DLD1 (cell line): ENCODE results near the gene FAM20C.
"Not testable (repeated sequence)": the region's sequence is repeated elsewhere in the genome, so short reads cannot be mapped to it uniquely, and the experiment has no call there.

Source experiments
- in situ Hi-C: cut with HindIII; loops from 2 replicates; pipeline ENCODE4 v1.10.0; 2017; ENCODE audit warnings: low sequenced_read_pairs

The FAM20C gene

DNA sequence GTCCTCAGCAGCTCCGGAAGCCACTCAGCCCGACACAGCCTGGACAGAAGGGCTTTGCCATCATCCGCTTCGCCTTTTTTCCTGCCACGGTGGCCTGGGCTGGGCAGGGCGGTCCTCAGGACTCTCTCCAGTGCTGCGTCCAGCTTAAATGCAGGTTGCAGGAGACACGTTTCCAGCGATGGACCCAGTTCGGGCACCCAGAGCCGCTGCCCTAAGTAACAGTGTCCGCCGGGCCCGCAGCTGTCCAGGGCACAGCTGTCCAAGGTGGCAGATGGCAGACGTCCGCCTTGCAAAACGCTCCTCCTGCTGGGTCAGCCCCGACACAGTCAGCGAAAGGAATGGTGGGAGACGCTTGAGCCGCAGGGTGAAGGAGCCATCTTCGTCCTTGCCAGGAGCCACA is 60.6 kb downstream of the FAM20C start:
- in situ Hi-C loops: no loop called here

DNA sequence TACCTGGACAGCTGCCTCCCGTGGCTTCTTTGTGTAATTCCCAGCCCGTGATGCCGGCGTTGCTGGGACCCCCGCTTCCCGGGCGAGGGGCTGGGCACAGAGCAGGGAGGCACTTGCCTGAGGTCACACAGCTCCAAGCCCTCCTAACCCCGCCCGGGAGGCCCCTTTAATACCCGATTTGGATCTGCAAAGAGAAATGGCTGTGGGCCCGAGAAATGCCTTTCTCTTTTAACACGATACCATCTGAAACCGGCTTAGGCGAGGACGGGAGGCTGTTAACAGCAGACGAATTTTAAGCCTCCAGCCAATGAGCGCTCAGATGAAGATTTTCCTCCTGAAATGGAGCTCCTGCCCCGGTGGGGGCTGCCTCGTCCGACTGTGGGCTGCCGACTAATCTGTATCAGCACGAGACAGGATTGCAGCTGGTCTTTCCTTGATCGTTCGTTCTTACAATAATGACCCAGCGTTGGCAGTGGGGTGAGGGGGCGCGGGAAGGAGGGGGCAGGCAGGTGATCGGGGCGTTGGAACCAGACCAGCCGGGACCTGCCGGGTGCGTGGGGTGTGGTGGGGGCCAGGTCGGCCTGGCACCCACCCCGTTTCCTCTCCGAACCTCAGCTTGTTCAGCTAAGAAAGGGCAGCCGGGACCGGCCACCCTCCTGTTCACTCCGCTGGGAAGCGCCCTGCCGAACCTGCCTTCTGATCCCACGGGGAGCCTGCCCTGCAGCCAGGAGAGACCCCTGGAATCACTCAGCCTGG is 61.4 kb downstream of the FAM20C start:
- in situ Hi-C loops: no loop called here

DNA sequence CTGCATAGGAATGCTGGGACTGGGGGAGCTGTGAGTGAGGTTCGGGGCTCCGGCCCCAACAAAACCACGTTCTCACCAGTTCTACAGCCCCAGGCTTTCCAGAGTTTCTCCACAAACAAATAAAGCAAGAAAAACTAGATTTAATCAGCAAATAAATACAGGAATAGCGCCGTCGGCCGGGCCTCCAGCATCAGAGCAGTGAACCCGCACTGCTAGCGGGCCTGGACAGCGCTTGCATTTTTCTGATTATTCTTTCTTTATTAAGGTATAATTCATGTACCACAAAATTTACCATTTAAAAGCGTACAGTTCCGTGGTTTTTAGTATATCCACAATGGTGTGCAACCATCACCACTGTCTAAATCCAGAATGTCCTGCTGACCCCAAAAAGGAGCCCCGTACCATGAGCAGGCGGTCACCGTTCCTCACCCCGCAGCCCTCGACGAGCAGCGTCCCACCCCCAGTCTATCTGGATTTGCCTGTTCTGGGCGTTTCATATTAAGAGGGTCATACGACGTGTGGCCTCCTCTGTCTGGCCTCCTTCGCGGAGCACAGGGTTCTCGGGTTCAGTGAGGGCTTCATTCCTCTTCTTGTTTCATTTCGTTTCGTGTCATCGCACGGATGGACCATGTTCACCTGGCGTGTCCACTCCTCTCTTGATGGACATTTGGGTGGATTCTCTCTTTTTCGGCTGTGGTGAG is 62.1 kb downstream of the FAM20C start:
- in situ Hi-C loops: no loop called here

DNA sequence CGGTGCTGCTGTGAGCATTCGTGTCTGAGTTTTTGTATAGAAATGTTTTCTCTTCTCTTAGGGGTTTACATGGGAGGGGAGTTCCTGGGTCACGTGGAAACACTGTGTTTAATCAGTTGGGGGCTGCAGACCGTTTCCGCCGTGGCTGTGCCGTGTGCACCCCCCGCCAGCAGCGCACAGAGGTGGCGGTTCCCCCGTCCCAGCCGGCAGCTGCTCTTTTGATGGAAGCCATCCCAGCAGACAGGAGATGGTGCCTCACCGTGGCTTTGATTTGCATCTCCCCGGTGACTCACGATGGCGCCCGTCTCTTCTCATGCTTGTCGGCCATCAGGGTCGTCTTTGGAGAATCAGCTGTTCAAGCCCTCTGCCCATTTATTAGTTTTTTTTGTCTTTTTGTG is 62.7 kb downstream of the FAM20C start:
- in situ Hi-C loops: no loop called here

DNA sequence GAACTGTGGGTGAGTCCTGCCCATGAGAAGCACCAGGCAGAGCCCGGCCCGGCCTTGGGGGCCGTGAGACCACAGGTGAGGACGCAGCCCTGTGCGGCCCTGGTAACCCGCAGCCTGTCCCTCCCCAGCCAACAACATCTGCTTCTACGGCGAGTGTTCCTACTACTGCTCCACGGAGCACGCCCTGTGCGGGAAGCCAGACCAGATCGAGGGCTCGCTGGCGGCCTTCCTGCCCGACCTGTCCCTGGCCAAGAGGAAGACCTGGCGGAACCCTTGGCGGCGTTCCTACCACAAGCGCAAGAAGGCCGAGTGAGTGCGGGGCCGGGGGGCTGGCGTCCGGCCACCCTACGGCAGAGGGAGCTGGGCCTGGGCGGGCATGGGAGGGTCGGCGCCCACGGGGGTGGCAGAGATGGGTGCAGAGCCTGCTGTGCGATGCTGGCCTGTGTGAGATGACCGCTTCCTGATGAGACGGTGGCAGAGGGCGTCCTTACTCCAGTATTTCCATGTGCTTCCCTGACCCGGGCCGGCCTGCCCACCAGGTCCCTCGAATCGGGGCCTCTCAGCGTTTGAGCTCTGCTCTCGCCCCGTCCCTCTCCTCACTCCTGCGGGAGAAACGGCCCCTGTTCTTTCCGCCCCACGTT is 63.5 kb downstream of the FAM20C start:
- in situ Hi-C loops: no loop called here

DNA sequence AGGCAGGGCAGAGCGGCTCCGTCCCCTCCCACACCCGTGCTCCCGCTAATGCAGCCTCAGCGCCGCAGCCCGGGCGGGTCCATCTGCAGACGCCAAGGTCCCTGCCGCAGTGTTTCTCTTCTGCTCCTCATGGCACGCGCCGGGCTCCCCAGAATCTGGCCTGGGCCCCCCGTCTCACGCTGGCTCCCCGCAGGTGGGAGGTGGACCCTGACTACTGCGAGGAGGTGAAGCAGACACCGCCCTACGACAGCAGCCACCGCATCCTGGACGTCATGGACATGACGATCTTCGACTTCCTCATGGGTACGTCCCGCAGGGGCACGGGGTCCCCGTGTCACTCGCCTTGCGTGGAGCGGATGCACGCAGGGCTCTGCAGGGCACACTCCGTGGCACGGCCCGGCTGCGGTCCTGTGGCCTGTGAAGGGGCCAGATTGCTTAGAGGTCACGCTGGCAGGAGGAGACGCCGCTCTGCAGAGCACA is 64.1 kb downstream of the FAM20C start:
- in situ Hi-C loops: no loop called here

DNA sequence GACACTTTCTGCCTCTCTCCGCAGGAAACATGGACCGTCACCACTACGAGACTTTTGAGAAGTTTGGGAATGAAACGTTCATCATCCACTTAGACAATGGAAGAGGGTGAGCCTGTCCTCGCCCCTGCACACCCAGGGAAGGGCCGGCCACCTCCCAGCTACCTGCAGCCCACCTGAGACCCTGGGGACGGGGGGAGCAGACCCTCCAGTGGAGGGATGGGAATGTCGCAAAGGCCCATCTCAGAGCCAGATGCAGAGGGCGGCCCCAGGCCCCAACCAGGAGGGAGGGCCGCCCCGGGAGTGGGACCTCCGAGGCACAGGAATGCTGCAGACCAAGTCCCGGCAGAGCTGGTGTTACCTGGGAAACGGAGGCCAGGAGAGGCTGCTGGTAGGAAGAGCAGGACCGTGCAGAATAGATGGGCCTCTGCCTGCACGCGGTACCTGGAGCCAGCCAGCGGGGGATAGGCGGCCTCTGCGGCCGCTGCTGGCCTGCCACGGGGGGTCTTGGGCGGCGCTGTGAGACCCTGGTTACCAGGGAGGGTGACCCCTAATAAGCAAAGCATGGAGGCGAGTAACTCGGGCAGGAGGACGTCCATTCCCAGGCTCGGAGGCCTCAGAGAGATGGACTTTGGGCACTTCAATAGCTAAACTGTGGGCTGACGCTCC is 64.7 kb downstream of the FAM20C start:
- in situ Hi-C loops: no loop called here

DNA sequence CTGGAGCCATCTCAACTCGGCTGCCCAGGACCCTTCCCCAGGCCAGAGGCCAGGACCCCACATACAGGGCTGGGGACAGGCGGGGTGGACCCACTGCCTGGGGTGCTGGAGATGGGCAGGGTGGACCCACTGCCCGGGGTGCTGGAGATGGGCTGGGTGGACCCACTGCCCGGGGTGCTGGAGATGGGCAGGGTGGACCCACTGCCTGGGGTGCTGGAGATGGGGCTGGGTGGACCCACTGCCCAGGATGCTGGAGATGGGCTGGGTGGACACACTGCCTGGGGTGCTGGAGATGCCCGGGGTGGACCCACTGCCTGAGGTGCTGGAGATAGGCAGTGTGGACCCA is 65.2 kb downstream of the FAM20C start:
- in situ Hi-C loops: no loop called here

DNA sequence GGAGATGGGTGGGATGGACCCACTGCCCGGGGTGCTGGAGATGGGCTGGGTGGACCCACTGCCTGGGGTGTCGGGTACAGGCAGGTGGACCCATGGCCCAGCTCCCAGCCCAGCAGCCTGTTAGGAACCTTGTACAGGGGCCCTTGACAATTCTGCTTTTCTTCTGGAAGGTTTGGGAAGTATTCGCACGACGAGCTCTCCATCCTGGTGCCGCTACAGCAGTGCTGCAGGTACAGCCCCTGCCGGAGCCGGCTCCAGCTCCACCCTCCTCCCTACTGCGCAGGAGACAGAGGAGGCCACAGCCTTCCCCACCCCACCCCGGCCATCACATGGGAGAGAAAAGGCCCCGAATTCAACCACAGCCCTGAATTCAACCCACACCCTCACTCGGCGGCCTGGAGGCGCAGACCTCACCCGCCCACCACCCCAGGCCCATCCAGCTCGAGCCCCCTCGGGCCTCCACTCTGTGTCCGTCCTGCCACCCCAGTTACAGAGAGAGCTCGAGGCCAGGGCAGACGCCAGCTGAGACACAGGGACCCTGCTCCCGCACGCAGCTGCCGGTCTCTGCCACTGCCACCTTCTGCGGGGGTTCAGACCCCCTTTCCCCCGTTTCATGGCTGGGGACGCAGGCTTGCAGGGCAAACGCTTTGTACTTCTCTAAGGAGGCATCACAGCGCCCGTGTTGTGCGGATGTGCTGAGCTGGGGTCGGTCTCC is 66.3 kb downstream of the FAM20C start:
- in situ Hi-C loops: no loop called here

DNA sequence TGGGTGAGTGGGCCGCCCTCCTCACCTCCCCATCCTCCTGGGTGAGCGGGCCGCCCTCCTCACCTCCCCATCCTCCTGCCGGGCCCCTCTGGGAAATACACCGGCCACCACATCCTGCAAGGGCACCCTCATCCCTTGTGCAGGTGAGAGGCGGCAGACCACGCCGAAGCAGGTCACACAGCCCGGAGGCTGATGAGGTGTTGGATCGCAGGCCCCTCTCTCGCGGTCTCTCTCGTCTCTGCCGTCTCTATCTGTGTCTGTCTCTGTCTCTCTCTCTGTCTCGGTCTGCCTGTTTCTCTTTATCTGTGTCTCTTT is 66.8 kb downstream of the FAM20C start:
- in situ Hi-C loops: no loop called here

DNA sequence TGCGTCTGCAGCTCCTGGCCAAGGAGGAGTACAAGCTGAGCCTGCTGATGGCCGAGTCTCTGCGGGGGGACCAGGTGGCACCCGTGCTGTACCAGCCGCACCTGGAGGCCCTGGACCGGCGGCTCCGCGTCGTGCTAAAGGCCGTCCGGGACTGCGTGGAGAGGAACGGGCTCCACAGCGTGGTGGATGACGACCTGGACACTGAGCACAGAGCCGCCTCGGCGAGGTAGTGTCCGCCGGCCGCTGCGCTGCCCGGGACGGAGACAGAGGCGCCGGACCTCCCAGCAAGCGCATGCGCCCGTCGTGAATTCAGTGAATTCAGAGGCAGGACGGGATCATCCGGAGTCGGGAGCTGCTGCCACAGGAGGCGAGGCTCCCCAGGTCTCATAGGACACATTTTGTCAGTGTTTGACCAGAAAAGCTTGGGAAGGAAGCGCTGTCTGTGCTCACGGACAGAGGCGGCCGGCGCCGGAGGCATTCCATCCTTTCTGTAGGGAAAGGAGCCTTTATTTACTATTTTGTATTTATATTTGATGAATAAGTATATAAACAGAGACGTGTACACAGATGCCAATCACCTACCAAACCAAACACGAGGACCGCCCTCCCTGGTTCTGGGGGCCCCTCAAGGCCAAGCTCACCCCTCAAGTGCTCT is 67.5 kb downstream of the FAM20C start:
- in situ Hi-C loops: no loop called here

DNA sequence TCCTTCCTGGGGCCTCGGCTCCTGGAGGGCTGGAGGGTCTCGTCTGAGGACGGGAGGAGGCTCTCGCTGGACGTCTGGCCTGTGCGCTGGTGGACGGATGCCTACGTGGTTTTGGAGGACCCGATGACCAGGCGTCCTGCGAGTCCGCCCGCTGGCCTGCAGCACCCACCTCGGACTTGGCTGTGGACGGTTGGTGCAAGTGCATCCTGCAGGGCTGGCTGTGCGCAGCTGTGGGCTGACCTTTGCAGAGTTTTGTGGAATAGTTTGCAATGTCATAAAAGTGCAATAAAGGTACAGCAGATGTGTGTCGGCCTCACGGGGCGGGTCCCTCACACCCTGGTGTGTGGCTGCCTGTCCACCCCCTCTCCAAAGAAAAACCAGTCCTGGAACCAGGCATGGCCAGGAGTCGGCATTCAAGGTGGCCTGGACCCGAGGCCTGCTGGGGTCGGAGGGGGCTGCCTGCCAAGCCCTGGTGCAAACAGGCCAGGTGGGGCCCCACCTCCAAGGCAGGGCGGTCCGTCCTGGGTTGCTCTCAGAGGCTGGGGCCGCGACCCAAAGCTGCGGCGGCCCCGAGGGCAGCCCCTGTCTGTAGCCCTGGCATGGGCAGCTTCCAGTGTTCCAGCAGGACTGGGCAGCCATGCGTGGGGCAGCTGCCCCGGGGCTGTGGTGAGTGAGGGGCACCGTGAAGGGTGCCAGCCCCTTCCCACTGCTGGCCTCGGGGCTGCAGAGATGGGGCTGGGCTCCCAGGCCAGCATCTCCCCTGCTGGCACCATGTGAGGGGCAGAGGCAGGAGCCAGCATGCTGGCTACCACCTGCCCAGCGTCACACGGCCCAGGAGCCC is 68.3 kb downstream of the FAM20C start:
- in situ Hi-C loops: no loop called here

DNA sequence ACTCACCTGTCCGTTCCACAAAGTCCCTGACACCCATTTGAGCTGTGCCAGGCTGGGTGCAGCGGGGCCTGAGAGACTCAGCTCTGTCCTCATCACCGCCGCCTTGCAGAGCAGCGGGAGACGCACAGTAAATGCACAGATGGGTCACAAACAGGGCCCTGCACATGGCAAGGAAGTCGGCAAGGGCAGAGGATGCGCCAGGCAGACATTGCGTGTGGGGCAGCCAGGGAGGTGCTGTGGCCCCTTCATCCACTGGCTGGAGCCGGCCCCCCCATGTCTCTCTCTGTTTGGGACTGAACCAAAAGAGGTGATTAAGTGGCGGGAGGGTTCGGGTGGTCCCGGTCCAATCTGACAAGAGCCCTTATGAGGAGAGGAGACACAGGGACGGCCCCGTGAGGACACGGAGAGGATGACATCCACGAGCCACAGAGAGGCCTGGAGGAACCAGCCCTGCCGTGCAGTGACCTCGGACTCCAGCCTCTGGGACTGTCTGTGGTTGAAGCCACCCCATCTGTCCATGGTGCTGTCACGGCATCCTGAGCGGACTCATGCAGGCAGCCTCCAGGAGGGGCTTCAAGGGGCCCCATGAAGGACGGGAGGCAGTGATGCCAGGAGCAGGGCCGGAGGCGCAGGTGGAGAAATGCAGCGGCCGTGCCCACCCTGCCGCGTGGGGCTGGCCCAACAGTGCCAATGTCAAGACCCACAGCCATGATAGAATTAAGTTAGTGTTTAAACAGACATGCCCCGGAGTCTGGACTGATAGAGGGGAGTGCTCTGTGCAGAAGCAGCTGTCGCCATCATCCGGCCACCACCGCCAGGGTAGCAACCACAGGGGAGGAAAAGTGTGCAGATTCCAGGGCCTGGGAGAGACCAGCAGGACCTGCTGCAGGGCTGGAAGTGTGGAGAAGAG is 69.2 kb downstream of the FAM20C start:
- in situ Hi-C loops: no loop called here

DNA sequence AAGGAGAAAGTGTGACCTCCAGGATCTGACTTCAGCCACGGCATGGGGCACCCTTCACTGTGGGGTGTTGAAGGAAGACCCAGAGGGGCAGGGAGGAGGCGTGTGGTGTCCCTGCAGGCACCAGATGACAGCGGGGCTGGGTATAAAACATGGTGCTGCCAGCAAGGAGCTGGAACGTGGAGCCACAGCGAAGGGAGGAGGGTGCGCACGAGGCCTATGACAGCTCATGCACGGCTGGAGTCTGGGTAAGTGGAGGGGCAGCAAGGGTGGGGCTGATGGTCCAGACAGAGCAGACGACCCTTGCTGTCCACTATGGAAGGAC is 69.8 kb downstream of the FAM20C start:
- in situ Hi-C loops: no loop called here

DNA sequence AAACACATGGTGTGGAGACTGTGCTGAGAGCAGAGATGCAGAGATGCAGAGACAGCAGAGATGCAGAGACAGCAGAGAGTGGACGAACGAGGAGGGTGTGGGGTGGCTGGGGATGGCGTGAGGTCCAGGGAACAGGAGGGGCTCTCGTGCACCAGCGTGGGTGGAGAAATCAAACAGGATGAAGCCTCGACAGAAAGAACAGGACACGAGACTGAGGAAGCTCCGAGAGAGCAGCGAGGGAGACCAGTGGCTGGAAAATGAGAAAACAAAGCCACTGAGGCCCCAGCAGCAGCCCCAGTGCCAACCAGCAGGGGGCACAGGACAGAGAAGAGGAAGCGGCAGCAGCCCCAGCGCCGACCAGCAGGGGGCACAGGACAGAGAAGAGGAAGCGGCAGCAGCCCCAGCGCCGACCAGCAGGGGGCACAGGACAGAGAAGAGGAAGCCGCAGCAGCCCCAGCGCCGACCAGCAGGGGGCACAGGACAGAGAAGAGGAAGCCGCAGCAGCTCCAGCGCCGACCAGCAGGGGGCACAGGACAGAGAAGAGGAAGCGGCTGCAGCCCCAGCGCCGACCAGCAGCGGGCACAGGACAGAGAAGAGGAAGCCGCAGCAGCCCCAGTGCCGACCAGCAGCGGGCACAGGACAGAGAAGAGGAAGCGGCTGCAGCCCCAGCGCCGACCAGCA is 70.4 kb downstream of the FAM20C start:
- in situ Hi-C loops: not testable (repeated sequence)

DNA sequence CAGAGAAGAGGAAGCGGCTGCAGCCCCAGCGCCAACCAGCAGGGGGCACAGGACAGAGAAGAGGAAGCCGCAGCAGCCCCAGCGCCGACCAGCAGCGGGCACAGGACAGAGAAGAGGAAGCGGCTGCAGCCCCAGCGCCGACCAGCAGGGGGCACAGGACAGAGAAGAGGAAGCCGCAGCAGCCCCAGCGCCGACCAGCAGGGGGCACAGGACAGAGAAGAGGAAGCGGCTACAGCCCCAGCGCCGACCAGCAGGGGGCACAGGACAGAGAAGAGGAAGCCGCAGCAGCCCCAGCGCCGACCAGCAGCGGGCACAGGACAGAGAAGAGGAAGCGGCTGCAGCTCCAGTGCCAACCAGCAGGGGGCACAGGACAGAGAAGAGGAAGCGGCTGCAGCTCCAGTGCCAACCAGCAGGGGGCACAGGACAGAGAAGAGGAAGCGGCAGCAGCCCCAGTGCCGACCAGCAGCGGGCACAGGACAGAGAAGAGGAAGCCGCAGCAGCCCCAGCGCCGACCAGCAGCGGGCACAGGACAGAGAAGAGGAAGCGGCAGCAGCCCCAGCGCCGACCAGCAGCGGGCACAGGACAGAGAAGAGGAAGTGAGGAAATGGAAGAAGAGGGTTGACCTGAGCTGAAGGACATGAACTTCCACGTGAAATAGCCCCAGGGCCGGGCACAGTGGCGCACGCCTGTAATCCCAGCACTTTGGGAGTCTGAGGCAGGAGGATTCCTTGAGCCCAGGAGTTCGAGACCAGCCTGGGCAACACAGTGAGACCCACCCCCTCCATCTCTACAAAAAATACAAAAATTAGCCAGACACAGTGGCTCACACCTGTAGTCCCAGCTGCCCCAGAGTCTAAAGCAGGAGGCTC is 71.3 kb downstream of the FAM20C start:
- in situ Hi-C loops: not testable (repeated sequence)

DNA sequence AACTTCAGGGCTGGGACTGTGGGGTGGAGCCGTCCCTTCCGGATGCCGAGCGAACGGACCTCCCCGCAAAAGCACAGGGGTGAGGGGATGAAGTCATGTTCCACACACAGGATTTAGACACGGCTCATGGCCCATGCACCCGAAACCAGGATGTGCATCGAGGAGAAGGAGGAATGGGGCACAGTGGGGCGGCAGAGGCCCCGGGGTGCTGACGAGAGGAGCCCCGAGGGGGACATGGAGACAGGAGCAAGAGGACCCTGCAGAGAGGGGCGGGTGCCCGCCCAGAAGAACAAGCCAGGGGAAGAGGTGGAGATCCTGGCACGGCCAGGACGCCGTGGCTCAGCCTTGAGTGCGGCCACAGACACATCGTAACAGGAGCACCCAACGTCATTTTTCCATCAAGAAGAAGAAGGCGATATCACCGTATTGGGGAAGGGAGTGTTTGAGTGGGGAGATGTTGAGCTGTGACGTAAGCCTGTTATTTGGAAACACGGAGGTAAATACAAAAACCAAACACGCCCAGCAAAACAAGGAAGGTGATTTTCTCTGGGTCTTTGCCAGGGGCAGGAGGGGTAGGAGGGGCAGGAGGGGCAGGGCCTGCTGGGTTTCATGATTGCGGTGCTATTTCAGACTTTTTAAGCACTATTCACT is 72.3 kb downstream of the FAM20C start:
- in situ Hi-C loops: no loop called here
